ENCODE data around the gene APBB2. TPM values are rescaled to one million over a fixed set of nuclear protein-coding genes. Genes with fewer than 3 reads are reported as not detected.

Gene APBB2
- total and polyA plus RNA-seq, 2 of the 4 experiments (the other 2 are of a cell fraction), result 47.9 to 75.5 TPM

GRCh38 chr4:40769266-40769665 is 445.1 kb downstream of the APBB2 start:
- no peak for ATAC-seq (ENCODE audit: low read depth)

More at GRCh38 chr4:40769266-40769665, 445.1 kb downstream of the APBB2 start:
- Histone ChIP-seq H3K23ac (ENCODE audit: low read depth, low read length) (no peak overlapping the region), H4K20me1 (ENCODE audit: insufficient read depth, low read length) (no peaks in the 10 kb centered on the region), H3K36me3 (ENCODE audit: control insufficient read depth, insufficient read depth, low read length) (no peaks in the 10 kb centered on the region), H3K4me3 (ENCODE audit: insufficient read depth, low read depth, low read length) (no peak overlapping the region), H2AFZ (replicated peaks; ENCODE audit: low read length, poor library complexity) (no peak overlapping the region), H3K9me3 (ENCODE audit: control insufficient read depth, insufficient read depth, low read length) (no peaks in the 10 kb centered on the region), H2BK120ac (ENCODE audit: low read depth, low read length) (no peak overlapping the region), H3K14ac (replicated peaks; ENCODE audit: low read depth, low read length) (no peak overlapping the region), H3K4ac (ENCODE audit: low read depth, low read length) (no peak overlapping the region), H4K5ac (ENCODE audit: low read depth, low read length) (no peak overlapping the region), H3K79me1 (ENCODE audit: low read depth in 1 of 2, low read length in 2 of 2) (no peaks in the 10 kb centered on the region), H4K8ac (ENCODE audit: low read depth in 2 of 2, low read length in 2 of 2) (no peak overlapping the region), H2AK5ac (ENCODE audit: low read depth, low read length) (no peak overlapping the region), H3K18ac (ENCODE audit: low read depth, low read length) (no peak overlapping the region), H3K9ac (ENCODE audit: low read depth, low read length) (no peak overlapping the region), H4K91ac (ENCODE audit: insufficient read depth, low read depth, low read length) (no peak overlapping the region), H3K9me1 (ENCODE audit: insufficient read depth, low read length) (no peaks in the 10 kb centered on the region), H3K56ac (ENCODE audit: extremely low read depth, insufficient read depth, low read length) (no peak overlapping the region), H3K4me2 (ENCODE audit: low read depth, low read length) (no peak overlapping the region), H3K4me1 (ENCODE audit: control insufficient read depth, insufficient read depth, low read length) (no peaks in the 10 kb centered on the region), H2BK20ac (ENCODE audit: low read depth, low read length) (no peak overlapping the region), H2BK15ac (ENCODE audit: low read depth, low read length) (no peak overlapping the region), H2AK9ac (replicated peaks; ENCODE audit: low read depth, low read length, poor library complexity) (no peak overlapping the region), H2BK5ac (ENCODE audit: low read depth, low read length, poor library complexity, severe bottlenecking) (no peak overlapping the region), H3K27ac (ENCODE audit: insufficient read depth, low read length) (no peak overlapping the region), H3K27me3 (ENCODE audit: control insufficient read depth, insufficient read depth, low read length) (peaks cover 2% of the 10 kb centered on the region; the same call in 1 of the 2 replicates)
- intact Hi-C loops (cut with micrococcal nuclease) (no loop called here), in situ Hi-C loops (cut with MboI; ENCODE audit: low sequenced_read_pairs) (no loop called here), dilution Hi-C loops (cut with HindIII; ENCODE audit: low sequenced_read_pairs, unreplicated experiment) (no loop called here)
- TF ChIP-seq, protein P1, sequence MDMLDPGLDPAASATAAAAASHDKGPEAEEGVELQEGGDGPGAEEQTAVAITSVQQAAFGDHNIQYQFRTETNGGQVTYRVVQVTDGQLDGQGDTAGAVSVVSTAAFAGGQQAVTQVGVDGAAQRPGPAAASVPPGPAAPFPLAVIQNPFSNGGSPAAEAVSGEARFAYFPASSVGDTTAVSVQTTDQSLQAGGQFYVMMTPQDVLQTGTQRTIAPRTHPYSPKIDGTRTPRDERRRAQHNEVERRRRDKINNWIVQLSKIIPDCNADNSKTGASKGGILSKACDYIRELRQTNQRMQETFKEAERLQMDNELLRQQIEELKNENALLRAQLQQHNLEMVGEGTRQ (IDR thresholded peaks at IDR 0.05; ENCODE audit: low read depth, low read length), result no peak
- no peak for TF ChIP-seq MXI1 (IDR thresholded peaks at IDR 0.05; ENCODE audit: borderline replicate concordance, low read depth, low read length)
- no peak for TF ChIP-seq CHD1 (IDR thresholded peaks at IDR 0.05; ENCODE audit: low read depth, low read length)
- no peak for TF ChIP-seq MAFK (IDR thresholded peaks at IDR 0.05; ENCODE audit: low read depth, low read length)
- TF ChIP-seq MAZ (IDR thresholded peaks at IDR 0.05; ENCODE audit: borderline replicate concordance, low read depth, low read length), result no peak
- no peak for TF ChIP-seq FOS (IDR thresholded peaks at IDR 0.05; ENCODE audit: low read depth, low read length)
- TF ChIP-seq CEBPB (IDR thresholded peaks at IDR 0.05; ENCODE audit: low read depth, low read length), result no peak
- no peak for TF ChIP-seq ELK1 (IDR thresholded peaks at IDR 0.05; ENCODE audit: borderline replicate concordance, low read depth, low read length)
- TF ChIP-seq NFE2L2 (IDR thresholded peaks at IDR 0.05; ENCODE audit: low read depth, low read length), result no peak
- no peak for TF ChIP-seq RAD21 (IDR thresholded peaks at IDR 0.05; ENCODE audit: low read length)
- no peak for TF ChIP-seq RFX5 (IDR thresholded peaks at IDR 0.05; ENCODE audit: low read depth, low read length)
- TF ChIP-seq POLR2A (IDR thresholded peaks at IDR 0.05; ENCODE audit: low read depth, low read length), result no peak
- CTCF ChIA-PET, result no interaction called here
- peak; percentile 37 for DNase-seq
- WGBS, 2 experiments (ENCODE audit: extremely low coverage in 2 of 2, insufficient read length in 1 of 2), result no CpG with 5 or more reads among the region's 1 CpG
- POLR2A ChIA-PET (ENCODE audit: unreplicated experiment), result no interaction called here
- no TSS peak for BruUV-seq (replicated peaks)

Data from IMR-90 (cell line).